HG03342 (cell line): Measurements from ENCODE around the gene PBX3.

ENCODE experiments used
- ATAC-seq: cut with Tn5 transposase; IDR thresholded peaks from one replicate; pipeline ENCODE4 v1.9.1; 2021; ENCODE audit warnings: mild to moderate bottlenecking, moderate library complexity; ENCODE audit not compliant: unreplicated experiment

PBX3 gene

GRCh38 chr9:125748446-125749099 is 1.4 kb downstream of the PBX3 start:
- ATAC-seq, result no peak

GRCh38 chr9:125749287-125749935 is 2.2 kb downstream of the PBX3 start:
- ATAC-seq, result no peak

GRCh38 chr9:125749951-125750626 is 2.9 kb downstream of the PBX3 start:
- no peak for ATAC-seq

- no peak for ATAC-seq
Measured at GRCh38 chr9:125750627-125751011, 3.4 kb downstream of the PBX3 start.

- ATAC-seq, result no peak
Measured at GRCh38 chr9:125752070-125752628, 5.0 kb downstream of the PBX3 start.

GRCh38 chr9:125754096-125754495 is 6.9 kb downstream of the PBX3 start:
- ATAC-seq, result no peak

- no peak for ATAC-seq
Measured at GRCh38 chr9:125755340-125755739, 8.2 kb downstream of the PBX3 start.

GRCh38 chr9:125756518-125756917 is 9.3 kb downstream of the PBX3 start:
- ATAC-seq, result no peak

- no peak for ATAC-seq
Measured at GRCh38 chr9:125757834-125758233, 10.7 kb downstream of the PBX3 start.

GRCh38 chr9:125758986-125759763 is 12.0 kb downstream of the PBX3 start:
- ATAC-seq, result no peak

- no peak for ATAC-seq
Measured at GRCh38 chr9:125759764-125760129, 12.6 kb downstream of the PBX3 start.

GRCh38 chr9:125760537-125760936 is 13.4 kb downstream of the PBX3 start:
- ATAC-seq, result no peak

- no peak for ATAC-seq
Measured at GRCh38 chr9:125761676-125762450, 14.7 kb downstream of the PBX3 start.

- ATAC-seq, result no peak
Measured at GRCh38 chr9:125763394-125763801, 16.2 kb downstream of the PBX3 start.

GRCh38 chr9:125764198-125764597 is 17.0 kb downstream of the PBX3 start:
- ATAC-seq, result no peak

- no peak for ATAC-seq
Measured at GRCh38 chr9:125766468-125767221, 19.5 kb downstream of the PBX3 start.

- ATAC-seq, result no peak
Measured at GRCh38 chr9:125767349-125767748, 20.2 kb downstream of the PBX3 start.

GRCh38 chr9:125768803-125769202 is 21.6 kb downstream of the PBX3 start:
- ATAC-seq, result no peak

GRCh38 chr9:125771037-125771436 is 23.9 kb downstream of the PBX3 start:
- ATAC-seq, result no peak

GRCh38 chr9:125772740-125773139 is 25.6 kb downstream of the PBX3 start:
- ATAC-seq, result no peak
